ENCODE data around the gene KDM3B. TPM values are rescaled to one million over a fixed set of nuclear protein-coding genes. Genes with fewer than 3 reads are reported as not detected.

The KDM3B gene
- total RNA-seq, 1 experiment from 2014 or later, result 56.3 TPM

GRCh38 chr5:138444774-138445546 lies 92.5 kb downstream of the KDM3B start:
- Histone ChIP-seq H2AFZ (ENCODE audit: low read length) (no peak overlapping the region), H3K27me3 (ENCODE audit: low read length) (no peaks in the 10 kb centered on the region), H3K4me3 (ENCODE audit: low read length) (no peak overlapping the region), H3K4me2 (ENCODE audit: low read depth, low read length, poor library complexity, severe bottlenecking) (no peak overlapping the region), H3K9me2 (replicated peaks; ENCODE audit: insufficient read depth, low read length) (no peaks in the 10 kb centered on the region), H4K20me1 (ENCODE audit: insufficient read depth, low read depth, low read length) (no peaks in the 10 kb centered on the region), H3K79me2 (ENCODE audit: low read length) (no peaks in the 10 kb centered on the region), H3K27ac (ENCODE audit: low read length) (no peak overlapping the region), H3K4me1 (ENCODE audit: low read length) (peaks cover 4% of the 10 kb centered on the region), H3K36me3 (ENCODE audit: insufficient read depth, low read length) (no peaks in the 10 kb centered on the region), H3K9me3 (ENCODE audit: low read length) (no peaks in the 10 kb centered on the region), H3K9ac (ENCODE audit: low read length) (no peak overlapping the region)
- DNase-seq, result no peak

- no peak overlapping the region for H3K27ac ChIP-seq (ENCODE audit: low read length)
- H2AFZ ChIP-seq (ENCODE audit: low read length), result no peak overlapping the region
- H3K27me3 ChIP-seq (ENCODE audit: low read length), result no peaks in the 10 kb centered on the region
- no peak for DNase-seq
- H3K4me3 ChIP-seq (ENCODE audit: low read length), result no peak overlapping the region
- no peak overlapping the region for H3K4me2 ChIP-seq (ENCODE audit: low read depth, low read length, poor library complexity, severe bottlenecking)
- H3K4me1 ChIP-seq (ENCODE audit: low read length), result peaks cover 7% of the 10 kb centered on the region
- H3K9me2 ChIP-seq (replicated peaks; ENCODE audit: insufficient read depth, low read length), result no peaks in the 10 kb centered on the region
- H3K9me3 ChIP-seq (ENCODE audit: low read length), result no peaks in the 10 kb centered on the region
- H3K36me3 ChIP-seq (ENCODE audit: insufficient read depth, low read length), result no peaks in the 10 kb centered on the region
- H4K20me1 ChIP-seq (ENCODE audit: insufficient read depth, low read depth, low read length), result no peaks in the 10 kb centered on the region
- no peaks in the 10 kb centered on the region for H3K79me2 ChIP-seq (ENCODE audit: low read length)
- no peak overlapping the region for H3K9ac ChIP-seq (ENCODE audit: low read length)
Measured at GRCh38 chr5:138445547-138446271, 93.2 kb downstream of the KDM3B start.

DNA sequence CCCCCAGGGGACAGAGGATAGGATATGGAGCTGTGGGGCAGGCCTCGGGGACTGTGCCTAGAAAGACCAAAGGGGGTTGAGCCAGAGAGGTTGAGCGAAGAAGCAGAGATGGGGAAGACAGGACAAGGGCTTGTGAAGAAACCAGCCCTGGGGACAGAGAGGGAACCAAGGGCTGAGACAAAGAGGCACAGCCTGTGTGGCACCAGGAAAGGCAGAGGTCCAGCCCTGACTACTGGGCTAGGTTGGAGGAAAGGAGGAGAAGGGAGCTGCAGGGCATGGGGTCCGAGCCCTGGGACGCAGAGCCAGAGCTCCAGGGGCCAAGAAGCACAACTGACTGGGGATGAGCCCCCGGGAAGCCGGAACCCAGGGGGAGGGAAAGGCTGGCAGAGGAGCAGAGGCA lies 95.6 kb downstream of the KDM3B start:
- no peaks in the 10 kb centered on the region for H4K20me1 ChIP-seq (ENCODE audit: insufficient read depth, low read depth, low read length)

DNA sequence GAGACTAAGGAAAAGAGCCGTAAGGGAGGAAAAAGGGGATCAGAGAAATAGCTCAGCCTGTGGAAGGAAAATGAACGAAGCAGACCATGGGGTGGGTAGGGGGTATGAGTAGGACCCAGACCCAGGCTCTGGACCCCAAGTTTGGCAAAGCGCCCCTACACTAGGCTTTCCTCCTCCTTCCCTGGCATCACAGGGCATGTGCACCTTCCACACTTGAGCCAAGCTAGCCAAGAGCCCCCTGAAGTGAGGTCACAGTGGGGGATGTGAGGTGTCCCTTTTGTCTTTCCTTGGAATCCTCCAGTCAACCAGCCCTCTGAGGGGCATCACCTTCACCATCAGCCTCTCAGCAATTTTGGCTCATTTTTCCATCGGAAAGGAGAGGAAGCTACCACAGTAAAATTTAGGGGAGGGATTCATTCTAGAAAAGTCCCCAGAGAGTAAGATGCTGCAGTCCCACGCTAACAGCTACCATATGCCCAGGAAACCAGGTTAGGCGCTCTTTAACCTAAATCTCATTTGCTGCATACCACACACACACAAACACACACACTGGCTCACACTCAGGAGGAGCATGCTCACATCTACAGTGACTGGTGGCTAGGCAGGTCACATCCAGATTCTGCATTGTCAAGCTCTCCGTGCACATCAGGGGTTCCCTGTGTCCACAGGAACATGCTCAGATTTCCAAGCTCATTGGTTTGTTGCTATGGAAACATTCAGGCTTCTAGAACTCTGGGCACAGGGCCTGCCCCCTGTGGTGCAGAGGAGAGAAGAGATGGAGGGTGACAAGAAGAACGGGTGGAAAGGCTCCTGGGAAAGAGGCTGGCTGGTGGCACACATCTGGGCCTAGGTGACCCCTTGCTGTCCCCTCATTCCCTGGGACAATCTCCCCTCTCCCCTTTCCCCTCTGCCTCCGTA lies 96.3 kb downstream of the KDM3B start:
- no peaks in the 10 kb centered on the region for H3K27me3 ChIP-seq (ENCODE audit: low read length)
- DNase-seq, result no peak
- peaks cover 7% of the 10 kb centered on the region for H3K4me1 ChIP-seq (ENCODE audit: low read length)
- H3K9ac ChIP-seq (ENCODE audit: low read length), result no peak overlapping the region
- no peak overlapping the region for H3K4me2 ChIP-seq (ENCODE audit: low read depth, low read length, poor library complexity, severe bottlenecking)
- no peak overlapping the region for H3K27ac ChIP-seq (ENCODE audit: low read length)
- H3K36me3 ChIP-seq (ENCODE audit: insufficient read depth, low read length), result no peaks in the 10 kb centered on the region
- H3K9me3 ChIP-seq (ENCODE audit: low read length), result no peaks in the 10 kb centered on the region
- no peak overlapping the region for H3K4me3 ChIP-seq (ENCODE audit: low read length)
- H3K79me2 ChIP-seq (ENCODE audit: low read length), result no peaks in the 10 kb centered on the region
- H3K9me2 ChIP-seq (replicated peaks; ENCODE audit: insufficient read depth, low read length), result no peaks in the 10 kb centered on the region
- H4K20me1 ChIP-seq (ENCODE audit: insufficient read depth, low read depth, low read length), result no peaks in the 10 kb centered on the region
- H2AFZ ChIP-seq (ENCODE audit: low read length), result no peak overlapping the region

More for the DNA sequence above, 95.6 kb downstream of the KDM3B start:
- Histone ChIP-seq H3K9me3 (ENCODE audit: low read length) (no peaks in the 10 kb centered on the region), H3K9me2 (replicated peaks; ENCODE audit: insufficient read depth, low read length) (no peaks in the 10 kb centered on the region), H3K36me3 (ENCODE audit: insufficient read depth, low read length) (no peaks in the 10 kb centered on the region), H3K4me1 (ENCODE audit: low read length) (peaks cover 7% of the 10 kb centered on the region), H3K9ac (ENCODE audit: low read length) (no peak overlapping the region), H3K4me2 (ENCODE audit: low read depth, low read length, poor library complexity, severe bottlenecking) (no peak overlapping the region), H3K27ac (ENCODE audit: low read length) (no peak overlapping the region), H3K79me2 (ENCODE audit: low read length) (no peaks in the 10 kb centered on the region), H3K27me3 (ENCODE audit: low read length) (no peaks in the 10 kb centered on the region), H3K4me3 (ENCODE audit: low read length) (no peak overlapping the region), H2AFZ (ENCODE audit: low read length) (no peak overlapping the region)
- DNase-seq, result no peak

DNA sequence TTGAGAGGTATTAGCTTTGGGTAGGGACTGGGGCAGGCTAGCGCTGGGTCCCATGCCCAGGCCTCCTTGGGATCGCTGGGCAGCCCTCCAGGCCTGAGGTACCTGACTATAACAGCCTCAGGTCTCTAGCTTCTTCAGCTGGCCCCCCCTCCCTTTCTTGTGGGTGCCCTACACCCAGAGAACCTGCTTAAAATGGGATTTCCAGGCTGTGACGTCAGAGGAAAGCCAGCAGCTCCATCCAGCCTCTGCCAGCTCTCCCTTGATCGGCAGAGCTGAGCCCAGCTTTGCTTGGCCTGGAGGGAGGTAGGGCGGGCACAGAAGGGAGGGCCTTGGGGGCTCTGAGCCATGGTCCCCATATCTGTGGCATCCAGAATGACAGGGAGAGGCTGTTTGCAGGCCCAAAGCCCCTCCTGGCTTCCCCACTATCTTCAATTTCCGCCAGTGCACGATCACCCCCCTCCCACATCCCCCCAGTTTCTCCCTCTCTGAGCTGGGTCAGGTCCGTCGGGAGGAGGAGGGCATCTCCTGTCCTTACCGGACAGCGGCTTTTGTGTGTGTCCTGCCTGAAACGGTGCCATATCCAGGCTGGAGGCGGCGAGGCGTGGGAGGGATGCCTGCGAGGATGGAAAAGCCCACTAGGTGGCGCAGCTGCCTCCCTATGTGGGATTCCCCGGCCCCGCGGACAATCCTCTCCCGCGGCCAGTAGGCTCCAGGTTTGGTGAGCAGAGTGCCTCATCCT lies 97.2 kb downstream of the KDM3B start:
- peaks cover 7% of the 10 kb centered on the region for H3K4me1 ChIP-seq (ENCODE audit: low read length)
- peak overlapping the region; percentile 41 for H3K9ac ChIP-seq (ENCODE audit: low read length)
- no peak overlapping the region for H3K27ac ChIP-seq (ENCODE audit: low read length)
- H3K9me3 ChIP-seq (ENCODE audit: low read length), result no peaks in the 10 kb centered on the region
- no peak overlapping the region for H3K4me3 ChIP-seq (ENCODE audit: low read length)
- DNase-seq, result peak; percentile 92
- H3K36me3 ChIP-seq (ENCODE audit: insufficient read depth, low read length), result no peaks in the 10 kb centered on the region
- H4K20me1 ChIP-seq (ENCODE audit: insufficient read depth, low read depth, low read length), result no peaks in the 10 kb centered on the region
- H3K4me2 ChIP-seq (ENCODE audit: low read depth, low read length, poor library complexity, severe bottlenecking), result peak overlapping the region; percentile 33
- H3K9me2 ChIP-seq (replicated peaks; ENCODE audit: insufficient read depth, low read length), result no peaks in the 10 kb centered on the region
- no peaks in the 10 kb centered on the region for H3K79me2 ChIP-seq (ENCODE audit: low read length)
- peak overlapping the region; percentile 75; the same call in 1 of the 2 replicates for H2AFZ ChIP-seq (ENCODE audit: low read length)
- no peaks in the 10 kb centered on the region for H3K27me3 ChIP-seq (ENCODE audit: low read length)

DNA sequence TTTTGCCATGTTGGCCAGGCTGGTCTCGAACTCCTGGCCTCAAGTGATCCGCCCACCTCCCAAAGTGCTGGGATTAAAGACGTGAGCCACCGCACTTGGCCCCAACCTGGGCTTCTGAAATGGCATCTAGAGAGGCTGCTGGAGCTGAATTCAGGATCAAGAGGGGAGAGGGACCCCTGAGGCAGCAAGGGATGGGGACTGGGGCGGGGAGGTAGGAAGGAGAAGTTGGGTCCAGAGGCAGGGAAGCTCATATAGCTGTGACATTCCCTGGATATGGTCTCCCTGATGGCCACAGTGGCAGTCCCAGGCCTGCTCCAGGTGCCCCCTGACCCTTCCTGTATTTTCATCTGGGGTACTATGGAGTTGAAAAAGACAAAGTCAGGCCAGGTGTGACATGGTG lies 98.5 kb downstream of the KDM3B start:
- no peaks in the 10 kb centered on the region for H3K79me2 ChIP-seq (ENCODE audit: low read length)
- no peaks in the 10 kb centered on the region for H3K9me2 ChIP-seq (replicated peaks; ENCODE audit: insufficient read depth, low read length)
- H3K4me3 ChIP-seq (ENCODE audit: low read length), result no peak overlapping the region
- H3K36me3 ChIP-seq (ENCODE audit: insufficient read depth, low read length), result no peaks in the 10 kb centered on the region
- H3K4me1 ChIP-seq (ENCODE audit: low read length), result peaks cover 7% of the 10 kb centered on the region
- H3K27me3 ChIP-seq (ENCODE audit: low read length), result no peaks in the 10 kb centered on the region
- peak; percentile 10 for DNase-seq
- H3K4me2 ChIP-seq (ENCODE audit: low read depth, low read length, poor library complexity, severe bottlenecking), result no peak overlapping the region
- H3K27ac ChIP-seq (ENCODE audit: low read length), result no peak overlapping the region
- H3K9me3 ChIP-seq (ENCODE audit: low read length), result no peaks in the 10 kb centered on the region
- no peak overlapping the region for H2AFZ ChIP-seq (ENCODE audit: low read length)
- no peaks in the 10 kb centered on the region for H4K20me1 ChIP-seq (ENCODE audit: insufficient read depth, low read depth, low read length)
- H3K9ac ChIP-seq (ENCODE audit: low read length), result no peak overlapping the region

- no peaks in the 10 kb centered on the region for H4K20me1 ChIP-seq (ENCODE audit: insufficient read depth, low read depth, low read length)
- H3K4me1 ChIP-seq (ENCODE audit: low read length), result peaks cover 7% of the 10 kb centered on the region
- no peak overlapping the region for H2AFZ ChIP-seq (ENCODE audit: low read length)
- no peak overlapping the region for H3K9ac ChIP-seq (ENCODE audit: low read length)
- H3K79me2 ChIP-seq (ENCODE audit: low read length), result no peaks in the 10 kb centered on the region
- H3K4me2 ChIP-seq (ENCODE audit: low read depth, low read length, poor library complexity, severe bottlenecking), result no peak overlapping the region
- H3K4me3 ChIP-seq (ENCODE audit: low read length), result no peak overlapping the region
- H3K36me3 ChIP-seq (ENCODE audit: insufficient read depth, low read length), result no peaks in the 10 kb centered on the region
- H3K27ac ChIP-seq (ENCODE audit: low read length), result no peak overlapping the region
- H3K9me2 ChIP-seq (replicated peaks; ENCODE audit: insufficient read depth, low read length), result no peaks in the 10 kb centered on the region
- DNase-seq, result no peak
- no peaks in the 10 kb centered on the region for H3K9me3 ChIP-seq (ENCODE audit: low read length)
- H3K27me3 ChIP-seq (ENCODE audit: low read length), result no peaks in the 10 kb centered on the region
Measured at GRCh38 chr5:138452720-138453119, 100.2 kb downstream of the KDM3B start.

Data from Karpas-422 (cell line).